Activated CD4-positive, alpha-beta T cell treated with anti-CD3 and anti-CD28 coated beads for 36 hours (primary cell): ENCODE data around the gene C12orf54. TPM values are rescaled to one million over a fixed set of nuclear protein-coding genes. Genes with fewer than 3 reads are reported as not detected.
"Not testable (repeated sequence)": the region's sequence is repeated elsewhere in the genome, so short reads cannot be mapped to it uniquely, and the experiment has no call there.

ENCODE experiments used
- ATAC-seq: fragments of 200-7000 bp; cut with Tn5 transposase; one replicate; pipeline ENCODE4 v1.10.0; 2021; ENCODE audit warnings: mild to moderate bottlenecking, moderate library complexity
- CTCF ChIA-PET: fragments of 350-600 bp; sonication (Branson Sonifier 250); formaldehyde crosslinking; loops from one replicate; lab custom pipeline; 2021; ENCODE audit warnings: antibody characterized with exemption; lab: Charles Lee
- POLR2A ChIA-PET: fragments of 350-600 bp; sonication (Branson Sonifier 250); formaldehyde crosslinking; loops from one replicate; lab custom pipeline; 2021; ENCODE audit warnings: antibody characterized with exemption, inconsistent platforms; lab: Charles Lee
- DNase-seq: peaks from one replicate; pipeline ENCODE4 v3.0.0-alpha.2; 2020
- H3K27ac Mint-ChIP-seq: one replicate; pipeline ENCODE4 v1.8.0; 2021; ENCODE audit warnings: mixed read lengths
- H3K27me3 Mint-ChIP-seq: one replicate; pipeline ENCODE4 v1.8.0; 2021; ENCODE audit warnings: mixed read lengths
- H3K36me3 Mint-ChIP-seq: one replicate; pipeline ENCODE4 v1.8.0; 2021; ENCODE audit warnings: low read depth, mixed read lengths
- H3K4me1 Mint-ChIP-seq: one replicate; pipeline ENCODE4 v1.8.0; 2021; ENCODE audit warnings: mixed read lengths
- H3K4me3 Mint-ChIP-seq: one replicate; pipeline ENCODE4 v1.8.0; 2021; ENCODE audit warnings: mild to moderate bottlenecking, moderate library complexity, mixed read lengths
- H3K9me3 Mint-ChIP-seq: one replicate; pipeline ENCODE4 v1.8.0; 2021; ENCODE audit warnings: low read depth, mixed read lengths
- intact Hi-C, 2 experiments: fragments of 100-400 bp; cut with DNase I in 1 of 2; cut with micrococcal nuclease in 1 of 2; formaldehyde crosslinking; loops; one replicate each; pipeline versions ENCODE4 v1.14.2 to v1.15.1; 2022 to 2024; cut with DNase I, micrococcal nuclease
- total RNA-seq, 2 experiments: library from RNA; stranded (reverse); gene quantifications; one replicate each; pipeline ENCODE4 v1.2.3, GENCODE V29; 2021

The C12orf54 gene
- not detected for total RNA-seq

DNA sequence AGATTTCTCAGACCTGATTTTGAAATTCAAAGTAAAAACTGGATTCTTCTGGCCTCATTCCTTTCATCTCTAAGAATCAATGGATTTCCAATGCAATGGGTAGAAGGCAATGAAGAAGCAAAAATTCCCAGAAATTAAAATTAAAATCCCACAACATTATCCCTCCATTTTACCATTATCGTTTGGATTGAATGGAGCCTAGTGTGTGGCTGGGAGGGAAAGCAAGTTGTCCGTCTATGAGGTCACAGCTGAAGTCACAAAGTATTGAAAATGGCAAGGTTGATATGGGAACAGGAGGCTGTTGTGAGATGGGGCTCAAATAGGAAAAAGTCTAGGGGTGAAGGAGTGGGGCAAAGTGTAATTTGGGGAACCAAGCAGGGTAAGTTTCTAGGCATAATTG lies at the start of gene C12orf54:
C12orf54 (plus strand) TSS at position 301 of the 400 bp plus-strand sequence. CDS start 799 bp downstream, outside the sequence.
- Mint-ChIP-seq H3K27me3 (no peaks in the 10 kb centered on the region), H3K4me1 (no peaks in the 10 kb centered on the region), H3K36me3 (no peaks in the 10 kb centered on the region), H3K27ac (no peak within 1 kb of the TSS), H3K9me3 (peaks cover 6% of the 10 kb centered on the region), H3K4me3 (no peak within 1 kb of the TSS)
- ChIA-PET CTCF (no interaction called here), POLR2A (no interaction called here)
- no peak for DNase-seq
- intact Hi-C loops: no loop called here
- no peak for ATAC-seq

DNA sequence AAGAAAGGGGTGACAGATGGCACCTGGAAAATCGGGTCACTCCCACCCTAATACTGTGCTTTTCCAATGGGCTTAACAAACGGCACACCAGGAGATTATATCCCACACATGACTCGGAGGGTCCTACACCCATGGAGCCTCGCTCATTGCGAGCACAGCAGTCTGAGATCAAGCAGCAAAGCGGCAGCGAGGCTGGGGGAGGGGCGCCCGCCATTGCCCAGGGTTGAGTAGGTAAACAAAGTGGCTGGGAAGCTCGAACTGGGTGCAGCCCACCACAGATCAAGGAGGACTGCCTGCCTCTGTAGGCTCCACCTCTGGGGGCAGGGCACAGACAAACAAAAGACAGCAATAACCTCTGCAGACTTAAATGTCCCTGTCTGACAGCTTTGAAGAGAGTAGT lies 48.3 kb upstream of the C12orf54 start:
- ATAC-seq, H3K4me1 Mint-ChIP-seq, H3K36me3 Mint-ChIP-seq, H3K27ac Mint-ChIP-seq, POLR2A ChIA-PET, intact Hi-C loops, H3K4me3 Mint-ChIP-seq, CTCF ChIA-PET, DNase-seq: not testable (repeated sequence)
- Mint-ChIP-seq H3K27me3 (peaks cover 19% of the 10 kb centered on the region), H3K9me3 (peaks cover 10% of the 10 kb centered on the region)

DNA sequence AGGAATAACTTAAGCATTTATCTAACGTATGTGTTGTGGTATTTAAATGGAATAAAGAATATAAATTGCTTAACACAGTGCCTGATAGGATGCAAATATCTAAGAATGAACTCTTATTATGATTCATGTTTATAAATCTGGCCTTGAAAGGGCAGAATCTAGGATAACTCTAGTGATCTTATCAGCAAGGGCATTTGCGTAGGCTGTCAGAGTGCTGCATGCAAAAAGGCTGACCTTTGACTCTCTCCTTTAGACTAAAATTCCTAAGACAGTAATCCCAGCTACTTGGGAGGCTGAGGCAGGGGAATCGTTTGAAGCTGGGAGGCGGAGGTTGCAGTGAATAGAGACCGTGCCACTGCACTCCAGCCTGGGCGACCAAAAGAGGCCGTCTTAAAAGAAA lies 41.2 kb upstream of the C12orf54 start:
- no peak for ATAC-seq
- no peaks in the 10 kb centered on the region for H3K36me3 Mint-ChIP-seq
- no peak overlapping the region for H3K4me3 Mint-ChIP-seq
- ChIA-PET POLR2A (no interaction called here), CTCF (interaction anchor here (1.0 to 1.1 kb wide), 2 partner anchors 16 to 245 kb away, joined by 3 read pairs; no protein-coding TSS in a partner anchor)
- H3K9me3 Mint-ChIP-seq: no peaks in the 10 kb centered on the region
- intact Hi-C loops: no loop called here
- no peaks in the 10 kb centered on the region for H3K27me3 Mint-ChIP-seq
- no peak overlapping the region for H3K27ac Mint-ChIP-seq
- no peak for DNase-seq
- H3K4me1 Mint-ChIP-seq: peaks cover 9% of the 10 kb centered on the region

DNA sequence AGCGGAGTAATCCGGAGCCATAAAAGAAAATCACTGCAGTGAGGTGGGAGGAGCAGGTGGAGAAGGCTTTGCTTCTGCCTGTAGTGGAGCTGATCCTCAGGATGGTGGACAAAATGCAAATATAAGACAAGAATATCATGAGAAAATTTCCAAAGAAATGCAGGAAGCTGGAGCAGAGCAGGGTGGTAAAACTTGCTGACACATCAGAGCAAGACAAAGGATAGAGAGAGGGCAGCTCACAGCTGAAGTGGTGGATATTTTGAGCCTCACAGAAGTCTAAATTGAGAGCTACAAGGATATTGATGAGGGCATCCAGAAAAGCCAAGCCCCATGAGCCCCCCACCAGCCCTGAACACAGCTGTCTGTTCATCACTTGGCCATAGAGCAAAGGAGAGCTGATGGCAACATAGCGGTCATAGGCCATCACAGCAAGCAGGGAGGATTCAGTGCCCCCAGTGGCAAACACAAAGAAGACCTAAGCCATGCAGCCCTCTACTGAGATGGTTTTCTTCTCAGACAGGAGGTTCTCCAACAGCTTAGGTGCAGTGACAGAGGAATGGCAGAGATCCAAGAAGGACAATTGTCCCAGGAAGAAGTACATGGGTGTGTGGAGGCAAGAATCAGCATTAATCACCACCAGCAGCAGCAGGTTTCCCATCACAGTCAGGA lies 40.0 kb upstream of the C12orf54 start:
- no peaks in the 10 kb centered on the region for H3K36me3 Mint-ChIP-seq
- H3K4me3 Mint-ChIP-seq: no peak overlapping the region
- H3K27ac Mint-ChIP-seq: no peak overlapping the region
- CTCF ChIA-PET: interaction anchor here (0.7 to 1.1 kb wide), 3 partner anchors 14 to 548 kb away, joined by 3 read pairs; no protein-coding TSS in a partner anchor
- DNase-seq (no peak), ATAC-seq (no peak)
- intact Hi-C loops: no loop called here
- no peaks in the 10 kb centered on the region for H3K27me3 Mint-ChIP-seq
- peaks cover 12% of the 10 kb centered on the region for H3K4me1 Mint-ChIP-seq
- POLR2A ChIA-PET: no interaction called here
- H3K9me3 Mint-ChIP-seq: no peaks in the 10 kb centered on the region

DNA sequence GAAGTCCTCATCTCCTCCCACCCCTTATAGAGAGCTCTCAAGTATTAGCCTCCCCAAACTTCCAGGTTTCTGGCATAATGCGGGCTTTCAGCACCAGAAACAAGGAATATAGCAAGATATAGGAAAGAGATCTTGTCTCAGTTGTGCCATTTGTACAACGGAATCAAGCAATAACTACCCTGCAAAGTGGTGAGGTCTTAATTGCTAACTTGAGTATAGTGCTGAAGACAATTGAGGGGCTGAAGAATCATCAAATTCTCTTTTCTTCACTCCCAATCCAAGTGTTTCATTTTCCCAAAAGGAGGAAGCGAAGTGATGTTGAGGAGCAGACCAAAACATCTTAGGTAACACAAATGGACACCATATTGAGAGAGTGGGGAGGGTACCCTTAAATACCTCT lies 36.8 kb upstream of the C12orf54 start:
- H3K27ac Mint-ChIP-seq: no peak overlapping the region
- CTCF ChIA-PET: no interaction called here
- H3K4me1 Mint-ChIP-seq: peaks cover 12% of the 10 kb centered on the region
- intact Hi-C loops: no loop called here
- peaks cover 2% of the 10 kb centered on the region for H3K27me3 Mint-ChIP-seq
- H3K36me3 Mint-ChIP-seq: peaks cover 2% of the 10 kb centered on the region
- POLR2A ChIA-PET: no interaction called here
- no peak for ATAC-seq
- H3K4me3 Mint-ChIP-seq: no peak overlapping the region
- DNase-seq: no peak
- H3K9me3 Mint-ChIP-seq: peaks cover 8% of the 10 kb centered on the region

GRCh38 chr12:48446161-48446776 lies 36.0 kb upstream of the C12orf54 start:
- Mint-ChIP-seq H3K9me3 (peaks cover 8% of the 10 kb centered on the region), H3K4me3 (no peak overlapping the region), H3K4me1 (peaks cover 12% of the 10 kb centered on the region), H3K36me3 (peaks cover 2% of the 10 kb centered on the region), H3K27me3 (peaks cover 2% of the 10 kb centered on the region), H3K27ac (no peak overlapping the region)
- POLR2A ChIA-PET: no interaction called here
- ATAC-seq (no peak), DNase-seq (no peak)
- intact Hi-C loops: no loop called here
- CTCF ChIA-PET: interaction anchor here (0.6 to 1.5 kb wide), 3 partner anchors 27 to 542 kb away, joined by 3 to 5 read pairs (median 3); no protein-coding TSS in a partner anchor

DNA sequence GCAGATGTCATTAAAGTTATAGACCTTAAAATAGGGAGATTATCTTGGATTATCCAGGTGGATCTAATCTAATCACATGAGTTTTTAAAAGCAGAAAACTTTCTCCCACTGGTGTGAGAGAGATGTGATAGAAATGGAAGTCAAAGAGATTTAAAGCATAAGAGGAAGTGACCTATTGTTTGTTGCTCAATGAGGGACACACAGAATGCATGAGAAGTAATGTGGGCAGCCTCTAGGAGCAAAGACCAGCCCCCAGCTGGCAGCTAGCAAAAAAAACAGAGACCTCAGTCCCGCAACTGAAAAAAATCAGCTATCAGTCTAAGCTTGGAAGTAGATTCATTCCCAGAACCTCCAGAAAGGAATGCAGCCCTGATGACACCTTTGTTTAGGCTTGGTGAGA lies 34.5 kb upstream of the C12orf54 start:
- ATAC-seq: no peak
- peaks cover 2% of the 10 kb centered on the region for H3K27me3 Mint-ChIP-seq
- peaks cover 12% of the 10 kb centered on the region for H3K4me1 Mint-ChIP-seq
- no peak for DNase-seq
- POLR2A ChIA-PET: no interaction called here
- peaks cover 8% of the 10 kb centered on the region for H3K9me3 Mint-ChIP-seq
- peaks cover 2% of the 10 kb centered on the region for H3K36me3 Mint-ChIP-seq
- intact Hi-C loops: no loop called here
- H3K4me3 Mint-ChIP-seq: no peak overlapping the region
- H3K27ac Mint-ChIP-seq: no peak overlapping the region
- CTCF ChIA-PET: interaction anchor here (0.7 to 1.3 kb wide), 3 partner anchors 13 to 247 kb away, joined by 3 read pairs; no protein-coding TSS in a partner anchor

- Mint-ChIP-seq H3K27me3 (peaks cover 2% of the 10 kb centered on the region), H3K4me1 (peaks cover under 1% of the 10 kb centered on the region), H3K9me3 (peaks cover 8% of the 10 kb centered on the region), H3K36me3 (peaks cover 2% of the 10 kb centered on the region), H3K27ac (no peak overlapping the region), H3K4me3 (no peak overlapping the region)
- no peak for DNase-seq
- POLR2A ChIA-PET: no interaction called here
- intact Hi-C loops: loop anchor here in 1 of 2 experiments (5.0 to 10.0 kb wide), 2 partner anchors 167 to 254 kb away; no protein-coding TSS in a partner anchor
- CTCF ChIA-PET: interaction anchor here (0.7 to 2.2 kb wide), 2 partner anchors 115 to 167 kb away, joined by 3 to 12 read pairs; no protein-coding TSS in a partner anchor
- ATAC-seq: no peak
Measured at GRCh38 chr12:48451372-48451771, 30.9 kb upstream of the C12orf54 start.

- not testable (repeated sequence) for H3K4me1 Mint-ChIP-seq, H3K27me3 Mint-ChIP-seq, DNase-seq, ATAC-seq, H3K36me3 Mint-ChIP-seq, H3K9me3 Mint-ChIP-seq, H3K27ac Mint-ChIP-seq, H3K4me3 Mint-ChIP-seq
- ChIA-PET POLR2A (interaction anchor here (0.6 kb wide), 2 partner anchors 167 to 230 kb away, joined by 3 read pairs; no protein-coding TSS in a partner anchor), CTCF (interaction anchor here (0.6 kb wide), 1 partner anchor 158 kb away, joined by 3 read pairs; no protein-coding TSS in a partner anchor)
- intact Hi-C loops: loop anchor here in 1 of 2 experiments (5.0 to 10.0 kb wide), 2 partner anchors 168 to 256 kb away; no protein-coding TSS in a partner anchor
Measured at GRCh38 chr12:48452961-48453360, 29.3 kb upstream of the C12orf54 start.

GRCh38 chr12:48454667-48455066 lies 27.6 kb upstream of the C12orf54 start:
- peaks cover 6% of the 10 kb centered on the region for H3K9me3 Mint-ChIP-seq
- no peaks in the 10 kb centered on the region for H3K4me1 Mint-ChIP-seq
- intact Hi-C loops: loop anchor here in 1 of 2 experiments (5.0 to 10.0 kb wide), 2 partner anchors 170 to 257 kb away; no protein-coding TSS in a partner anchor
- no peak for DNase-seq
- ChIA-PET CTCF (interaction anchor here (1.1 to 1.9 kb wide), 3 partner anchors 20 to 164 kb away, joined by 3 to 9 read pairs (median 4); no protein-coding TSS in a partner anchor), POLR2A (no interaction called here)
- no peak overlapping the region for H3K4me3 Mint-ChIP-seq
- H3K36me3 Mint-ChIP-seq: peaks cover 2% of the 10 kb centered on the region
- ATAC-seq: no peak
- no peak overlapping the region for H3K27ac Mint-ChIP-seq
- H3K27me3 Mint-ChIP-seq: peaks cover 8% of the 10 kb centered on the region

GRCh38 chr12:48455116-48455515 lies 27.2 kb upstream of the C12orf54 start:
- Mint-ChIP-seq H3K27me3 (peaks cover 8% of the 10 kb centered on the region), H3K4me3 (no peak overlapping the region), H3K27ac (no peak overlapping the region), H3K36me3 (no peaks in the 10 kb centered on the region), H3K9me3 (peaks cover 3% of the 10 kb centered on the region), H3K4me1 (no peaks in the 10 kb centered on the region)
- DNase-seq (no peak), ATAC-seq (no peak)
- ChIA-PET POLR2A (no interaction called here), CTCF (interaction anchor here (0.8 to 1.9 kb wide), 4 partner anchors 32 to 233 kb away, joined by 3 to 9 read pairs (median 4); no protein-coding TSS in a partner anchor)
- intact Hi-C loops: loop anchor here in 1 of 2 experiments (10.0 kb wide), 1 partner anchor 170 kb away; no protein-coding TSS in a partner anchor
